Omental fat pad (tissue), 4 donors: ENCODE data around the gene SLC2A8. TPM values are rescaled to one million over a fixed set of nuclear protein-coding genes. Genes with fewer than 3 reads are reported as not detected.

Experiments
- ATAC-seq: fragments of 150-250 bp; one replicate; pipeline ENCODE4 v1.9.1; 2016; ENCODE audit warnings: mild to moderate bottlenecking, moderate library complexity; ENCODE audit not compliant: low FRiP score
- DNase-seq: peaks from one replicate; pipeline ENCODE4 v3.0.0-alpha.2; 2019; ENCODE audit warnings: low spot score
- CTCF ChIP-seq, 3 donors: fragments of 450-650 bp; IDR thresholded peaks; one replicate each; pipeline ENCODE4 v1.5.1; 2016 to 2017; ENCODE audit warnings: antibody characterized with exemption in 3 of 3, mild to moderate bottlenecking in 3 of 3, moderate library complexity in 2 of 3
- total RNA-seq, 4 donors: library from RNA; depleted of rRNA; stranded (reverse); fragments of >200 nt; gene quantifications; one replicate each; pipeline ENCODE4 v1.1.0, GENCODE V29; 2016

The SLC2A8 gene
- total RNA-seq, 4 donors from 2014 or later: 12.2 to 28.0 (median 17.8) TPM

GRCh38 chr9:127388856-127389238 lies 8.1 kb upstream of the SLC2A8 start:
- TF ChIP-seq CTCF (IDR thresholded peaks at IDR 0.05): no peak
- no peak for ATAC-seq
- DNase-seq: no peak

GRCh38 chr9:127389381-127390247 lies 7.4 kb upstream of the SLC2A8 start:
- DNase-seq (no peak), ATAC-seq (no peak)
- TF ChIP-seq CTCF (IDR thresholded peaks at IDR 0.05): no peak

GRCh38 chr9:127390248-127390545 lies 6.8 kb upstream of the SLC2A8 start:
- ATAC-seq: no peak
- no peak for DNase-seq
- TF ChIP-seq CTCF (IDR thresholded peaks at IDR 0.05): no peak

- no peak for ATAC-seq
- DNase-seq: no peak
- TF ChIP-seq CTCF (IDR thresholded peaks at IDR 0.05): no peak
These were observed 6.4 kb upstream of the SLC2A8 start for GRCh38 chr9:127390563-127390962.

- no peak for DNase-seq
- no peak for ATAC-seq
- no peak for TF ChIP-seq CTCF (IDR thresholded peaks at IDR 0.05)
These were observed 4.8 kb upstream of the SLC2A8 start for GRCh38 chr9:127392166-127392565.

- no peak for TF ChIP-seq CTCF (IDR thresholded peaks at IDR 0.05)
- DNase-seq (no peak), ATAC-seq (no peak)
These were observed 4.0 kb upstream of the SLC2A8 start for GRCh38 chr9:127392976-127393375.

GRCh38 chr9:127393645-127394044 lies 3.3 kb upstream of the SLC2A8 start:
- DNase-seq: no peak
- ATAC-seq: no peak
- TF ChIP-seq CTCF (IDR thresholded peaks at IDR 0.05): no peak
